Activated naive CD8-positive, alpha-beta T cell treated with anti-CD3 and anti-CD28 coated beads, Interleukin-2, amount 10 ng/mL, durations not matched to agents 7 days and 5 days (primary cell): ENCODE data around the gene MILR1. TPM values are rescaled to one million over a fixed set of nuclear protein-coding genes. Genes with fewer than 3 reads are reported as not detected.
"Not testable (repeated sequence)": the region's sequence is repeated elsewhere in the genome, so short reads cannot be mapped to it uniquely, and the experiment has no call there.

Source experiments
- ATAC-seq: fragments of 150-1000 bp; cut with Tn5 transposase; one replicate; pipeline ENCODE4 v1.10.0; 2021; ENCODE audit warnings: low read depth, moderate library complexity
- POLR2A ChIA-PET: fragments of 350-600 bp; sonication (Branson Sonifier 250); formaldehyde crosslinking; loops from one replicate; lab custom pipeline; 2021; ENCODE audit warnings: antibody characterized with exemption; lab: Charles Lee
- DNase-seq: peaks from one replicate; pipeline ENCODE4 v3.0.0; 2021
- H3K27ac Mint-ChIP-seq: one replicate; pipeline ENCODE4 v1.8.0; 2022; ENCODE audit warnings: mild to moderate bottlenecking, mixed read lengths
- H3K27me3 Mint-ChIP-seq: one replicate; pipeline ENCODE4 v1.8.0; 2022; ENCODE audit warnings: mild to moderate bottlenecking, moderate library complexity, mixed read lengths
- H3K36me3 Mint-ChIP-seq: one replicate; pipeline ENCODE4 v1.8.0; 2021; ENCODE audit warnings: mild to moderate bottlenecking, mixed read lengths
- H3K4me1 Mint-ChIP-seq: one replicate; pipeline ENCODE4 v1.8.0; 2021; ENCODE audit warnings: mixed read lengths
- H3K4me3 Mint-ChIP-seq: one replicate; pipeline ENCODE4 v1.8.0; 2022; ENCODE audit warnings: mild to moderate bottlenecking, moderate library complexity, mixed read lengths
- H3K9me3 Mint-ChIP-seq: one replicate; pipeline ENCODE4 v1.8.0; 2021; ENCODE audit warnings: mixed read lengths
- total RNA-seq, 2 experiments: library from RNA; stranded (reverse); gene quantifications; one replicate each; pipeline ENCODE4 v1.2.3, GENCODE V29; 2021

MILR1 gene
- total RNA-seq, 2 experiments from 2014 or later: 0.65 to 1.2 TPM

- Mint-ChIP-seq H3K27ac (no peak overlapping the region), H3K27me3 (peaks cover 8% of the 10 kb centered on the region), H3K4me1 (peaks cover 10% of the 10 kb centered on the region), H3K4me3 (no peak overlapping the region), H3K9me3 (no peaks in the 10 kb centered on the region), H3K36me3 (peaks cover 2% of the 10 kb centered on the region)
- POLR2A ChIA-PET: interaction anchor here (0.7 kb wide), 1 partner anchor 45 kb away, joined by 4 read pairs; the partner anchor contains the start of genes CEP95 and DDX5
- DNase-seq (no peak), ATAC-seq (no peak)
Observed at GRCh38 chr17:64461788-64462187, 12.9 kb downstream of the MILR1 start.

GRCh38 chr17:64466019-64466735 is 17.3 kb downstream of the MILR1 start:
- Mint-ChIP-seq H3K9me3 (no peaks in the 10 kb centered on the region), H3K36me3 (no peaks in the 10 kb centered on the region), H3K4me3 (no peak overlapping the region), H3K4me1 (no peaks in the 10 kb centered on the region), H3K27me3 (peaks cover 12% of the 10 kb centered on the region), H3K27ac (no peak overlapping the region)
- POLR2A ChIA-PET: no interaction called here
- no peak for ATAC-seq
- no peak for DNase-seq

GRCh38 chr17:64466834-64467233 is 17.9 kb downstream of the MILR1 start:
- ATAC-seq, DNase-seq, H3K27ac Mint-ChIP-seq, H3K4me1 Mint-ChIP-seq, H3K9me3 Mint-ChIP-seq, H3K4me3 Mint-ChIP-seq, H3K36me3 Mint-ChIP-seq, POLR2A ChIA-PET: not testable (repeated sequence)
- H3K27me3 Mint-ChIP-seq: peaks cover 12% of the 10 kb centered on the region

GRCh38 chr17:64470625-64471024 is 21.7 kb downstream of the MILR1 start:
- Mint-ChIP-seq H3K9me3 (no peaks in the 10 kb centered on the region), H3K27me3 (peaks cover 12% of the 10 kb centered on the region), H3K27ac (no peak overlapping the region), H3K4me1 (no peaks in the 10 kb centered on the region), H3K4me3 (no peak overlapping the region), H3K36me3 (no peaks in the 10 kb centered on the region)
- no peak for ATAC-seq
- POLR2A ChIA-PET: interaction anchor here (0.6 kb wide), 1 partner anchor 11 kb away, joined by 6 read pairs; no protein-coding TSS in a partner anchor
- DNase-seq: no peak

- Mint-ChIP-seq H3K4me3 (no peak overlapping the region), H3K4me1 (no peaks in the 10 kb centered on the region), H3K27ac (no peak overlapping the region), H3K9me3 (no peaks in the 10 kb centered on the region), H3K36me3 (no peaks in the 10 kb centered on the region), H3K27me3 (peaks cover 6% of the 10 kb centered on the region)
- POLR2A ChIA-PET: no interaction called here
- DNase-seq: no peak
- no peak for ATAC-seq
Observed at GRCh38 chr17:64471440-64471839, 22.5 kb downstream of the MILR1 start.

- Mint-ChIP-seq H3K4me3 (no peak overlapping the region), H3K27me3 (peaks cover 5% of the 10 kb centered on the region), H3K4me1 (no peaks in the 10 kb centered on the region), H3K9me3 (no peaks in the 10 kb centered on the region), H3K36me3 (no peaks in the 10 kb centered on the region), H3K27ac (no peak overlapping the region)
- no peak for ATAC-seq
- DNase-seq: no peak
- POLR2A ChIA-PET: no interaction called here
Observed at GRCh38 chr17:64472564-64472963, 23.6 kb downstream of the MILR1 start.

- no peak for ATAC-seq
- Mint-ChIP-seq H3K9me3 (no peaks in the 10 kb centered on the region), H3K4me1 (peaks cover 2% of the 10 kb centered on the region), H3K4me3 (no peak overlapping the region), H3K27ac (no peak overlapping the region), H3K27me3 (no peaks in the 10 kb centered on the region), H3K36me3 (peaks cover 4% of the 10 kb centered on the region)
- POLR2A ChIA-PET: no interaction called here
- no peak for DNase-seq
Observed at GRCh38 chr17:64477849-64478248, 28.9 kb downstream of the MILR1 start.

GRCh38 chr17:64480951-64481350 is 32.0 kb downstream of the MILR1 start:
- POLR2A ChIA-PET: no interaction called here
- Mint-ChIP-seq H3K27me3 (no peaks in the 10 kb centered on the region), H3K9me3 (no peaks in the 10 kb centered on the region), H3K27ac (no peak overlapping the region), H3K4me1 (peaks cover 15% of the 10 kb centered on the region), H3K36me3 (peaks cover 15% of the 10 kb centered on the region), H3K4me3 (no peak overlapping the region)
- ATAC-seq (no peak), DNase-seq (no peak)

- Mint-ChIP-seq H3K4me3 (no peak overlapping the region), H3K36me3 (peaks cover 22% of the 10 kb centered on the region), H3K4me1 (peaks cover 16% of the 10 kb centered on the region), H3K9me3 (no peaks in the 10 kb centered on the region), H3K27ac (peak overlapping the region; percentile 32), H3K27me3 (no peaks in the 10 kb centered on the region)
- POLR2A ChIA-PET: interaction anchor here (2.0 kb wide), 1 partner anchor 21 kb away, joined by 7 read pairs; the partner anchor contains the start of gene DDX5
- DNase-seq (no peak), ATAC-seq (peak; percentile 89)
Observed at GRCh38 chr17:64484380-64484779, 35.5 kb downstream of the MILR1 start.

- no peaks in the 10 kb centered on the region for H3K27me3 Mint-ChIP-seq
- peaks cover 26% of the 10 kb centered on the region for H3K4me1 Mint-ChIP-seq
- POLR2A ChIA-PET: interaction anchor here (0.5 kb wide), 1 partner anchor 47 kb away, joined by 4 read pairs; no protein-coding TSS in a partner anchor
- ATAC-seq (no peak), DNase-seq (no peak)
- no peaks in the 10 kb centered on the region for H3K9me3 Mint-ChIP-seq
- no peak overlapping the region for H3K4me3 Mint-ChIP-seq
- peaks cover 27% of the 10 kb centered on the region for H3K36me3 Mint-ChIP-seq
- H3K27ac Mint-ChIP-seq: no peak overlapping the region
Observed at GRCh38 chr17:64488301-64488700, 39.4 kb downstream of the MILR1 start.

- Mint-ChIP-seq H3K36me3 (peaks cover 28% of the 10 kb centered on the region), H3K27ac (no peak overlapping the region), H3K4me1 (peaks cover 36% of the 10 kb centered on the region)
Observed at GRCh38 chr17:64491034-64491860, 42.3 kb downstream of the MILR1 start.

GRCh38 chr17:64491994-64492393 is 43.1 kb downstream of the MILR1 start:
- no peak overlapping the region for H3K4me3 Mint-ChIP-seq
- DNase-seq: no peak
- H3K36me3 Mint-ChIP-seq: peaks cover 30% of the 10 kb centered on the region
- no peaks in the 10 kb centered on the region for H3K27me3 Mint-ChIP-seq
- peaks cover 38% of the 10 kb centered on the region for H3K4me1 Mint-ChIP-seq
- no peak for ATAC-seq
- no peaks in the 10 kb centered on the region for H3K9me3 Mint-ChIP-seq
- POLR2A ChIA-PET: interaction anchor here (1.1 to 5.4 kb wide), 2 partner anchors 13 to 99 kb away, joined by 3 to 41 read pairs; partner anchors contain the start of genes CEP95 and DDX5
- no peak overlapping the region for H3K27ac Mint-ChIP-seq

More at GRCh38 chr17:64491034-64491860, 42.3 kb downstream of the MILR1 start:
- no peaks in the 10 kb centered on the region for H3K27me3 Mint-ChIP-seq
- ATAC-seq (peak; percentile 78), DNase-seq (peak; percentile 59)
- H3K4me3 Mint-ChIP-seq: no peak overlapping the region
- POLR2A ChIA-PET: interaction anchor here (0.6 to 5.4 kb wide), 3 partner anchors 14 to 141 kb away, joined by 3 to 41 read pairs (median 4); partner anchors contain the start of genes CEP95 and DDX5
- no peaks in the 10 kb centered on the region for H3K9me3 Mint-ChIP-seq

- no peak overlapping the region for H3K27ac Mint-ChIP-seq
- peaks cover 41% of the 10 kb centered on the region for H3K4me1 Mint-ChIP-seq
Observed at GRCh38 chr17:64492481-64493109, 43.7 kb downstream of the MILR1 start.

More at GRCh38 chr17:64492481-64493109, 43.7 kb downstream of the MILR1 start:
- Mint-ChIP-seq H3K9me3 (no peaks in the 10 kb centered on the region), H3K36me3 (peaks cover 29% of the 10 kb centered on the region), H3K27me3 (no peaks in the 10 kb centered on the region), H3K4me3 (no peak overlapping the region)
- ATAC-seq: no peak
- no peak for DNase-seq
- POLR2A ChIA-PET: interaction anchor here (1.1 to 5.4 kb wide), 2 partner anchors 13 to 100 kb away, joined by 3 to 41 read pairs; partner anchors contain the start of genes CEP95 and DDX5
